Activated T-cell treated with anti-CD3 and anti-CD28 coated beads, Interleukin-2, amount 50 U/mL, for 1 hour (primary cell): Measurements from ENCODE around the gene NDFIP1.
A peak's percentile ranks its signal among the peaks of the same experiment; 100 is the strongest.
"Not testable (repeated sequence)": the region's sequence is repeated elsewhere in the genome, so short reads cannot be mapped to it uniquely, and the experiment has no call there.

Source experiments
- DNase-seq: peaks from one replicate; pipeline ENCODE4 v3.0.0-alpha.2; 2020

Gene NDFIP1, protein sequence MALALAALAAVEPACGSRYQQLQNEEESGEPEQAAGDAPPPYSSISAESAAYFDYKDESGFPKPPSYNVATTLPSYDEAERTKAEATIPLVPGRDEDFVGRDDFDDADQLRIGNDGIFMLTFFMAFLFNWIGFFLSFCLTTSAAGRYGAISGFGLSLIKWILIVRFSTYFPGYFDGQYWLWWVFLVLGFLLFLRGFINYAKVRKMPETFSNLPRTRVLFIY

DNA sequence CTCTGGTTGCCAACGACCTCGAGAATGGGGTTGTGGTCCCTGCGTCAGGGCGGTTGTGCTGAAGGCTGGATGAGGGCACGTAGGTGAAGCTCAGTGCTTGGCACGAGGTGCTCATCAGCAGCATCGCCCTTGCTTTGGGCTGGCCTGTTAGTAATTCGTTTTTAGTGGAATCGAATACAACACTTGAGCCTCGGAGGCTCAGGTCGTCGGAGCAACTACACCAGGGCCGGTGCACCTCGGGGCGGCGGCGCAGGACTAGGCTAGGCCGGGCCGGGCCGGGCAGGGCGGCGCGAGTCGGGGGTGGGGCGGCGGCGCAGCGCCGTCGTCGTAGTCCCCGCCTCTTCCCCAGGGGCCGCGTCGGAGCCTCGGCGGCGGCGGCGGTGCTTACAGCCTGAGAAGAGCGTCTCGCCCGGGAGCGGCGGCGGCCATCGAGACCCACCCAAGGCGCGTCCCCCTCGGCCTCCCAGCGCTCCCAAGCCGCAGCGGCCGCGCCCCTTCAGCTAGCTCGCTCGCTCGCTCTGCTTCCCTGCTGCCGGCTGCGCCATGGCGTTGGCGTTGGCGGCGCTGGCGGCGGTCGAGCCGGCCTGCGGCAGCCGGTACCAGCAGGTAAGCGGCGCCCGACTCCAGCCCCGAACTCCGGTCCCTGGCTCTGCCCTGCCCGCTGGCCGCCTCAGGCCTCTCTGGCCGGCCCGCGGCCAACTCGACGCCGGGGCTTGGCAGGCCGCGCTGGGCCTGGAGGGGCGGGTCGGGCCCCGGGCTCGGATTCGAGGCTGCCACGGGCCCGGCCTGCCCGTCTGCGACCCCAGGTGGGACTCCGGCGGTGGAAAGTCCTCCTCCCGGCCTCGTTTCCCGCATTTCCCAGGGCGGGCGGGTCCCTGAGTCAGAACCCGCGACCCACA, at the start of gene NDFIP1:
NDFIP1 (plus strand) TSS at position 348 of the 899 bp plus-strand sequence; CDS start at position 544, 196 bp downstream.
- peak; percentile 90 for DNase-seq

DNA sequence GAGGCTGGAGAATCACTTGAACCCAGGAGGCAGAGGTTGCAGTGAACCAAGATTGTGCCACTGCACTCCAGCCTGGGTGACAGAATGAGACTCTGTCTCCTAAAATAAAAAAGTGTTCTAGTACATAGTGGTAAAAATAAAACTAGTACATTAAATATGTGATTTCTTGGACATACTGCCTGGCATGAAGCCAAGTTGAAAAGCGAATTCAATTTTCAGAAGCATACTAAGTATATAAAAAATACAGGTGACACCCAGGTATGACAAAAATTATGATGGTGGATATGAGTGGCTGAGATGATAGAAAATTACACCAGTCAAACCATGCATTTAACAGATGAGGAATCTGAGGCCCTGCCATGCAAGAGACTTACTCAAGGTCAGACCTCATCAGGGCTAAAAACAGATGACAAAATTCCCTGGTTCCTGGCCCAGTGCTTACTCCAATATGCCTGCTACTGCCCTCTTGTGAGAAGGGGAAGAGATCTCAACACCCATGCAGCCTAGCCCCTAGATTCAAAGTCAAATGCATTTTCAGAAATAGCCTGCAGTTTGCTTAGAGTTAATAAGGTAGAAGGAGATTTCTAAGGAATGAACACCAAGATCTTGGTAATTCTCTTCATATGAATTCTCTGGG, 49.2 kb upstream of the NDFIP1 start:
- DNase-seq = no peak

DNA sequence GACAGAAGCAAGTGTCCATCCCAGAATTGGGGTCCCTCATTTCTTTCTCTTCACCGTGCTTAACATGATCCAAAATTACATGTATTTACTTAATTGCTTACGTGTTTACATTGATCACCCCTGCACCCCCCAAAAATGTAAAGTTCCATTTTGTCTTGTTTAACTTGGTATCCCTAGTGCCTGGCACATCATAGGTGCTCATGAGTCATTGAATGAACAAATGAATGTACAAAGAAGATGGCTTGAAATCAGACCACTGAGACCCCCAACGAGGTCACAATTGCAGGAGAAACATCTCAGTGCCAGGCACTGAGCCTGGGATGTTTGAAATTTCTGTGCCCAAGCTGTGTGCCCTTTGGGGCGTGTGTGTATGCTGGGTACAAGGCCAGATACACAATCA, 45.2 kb upstream of the NDFIP1 start:
- DNase-seq = no peak

DNA sequence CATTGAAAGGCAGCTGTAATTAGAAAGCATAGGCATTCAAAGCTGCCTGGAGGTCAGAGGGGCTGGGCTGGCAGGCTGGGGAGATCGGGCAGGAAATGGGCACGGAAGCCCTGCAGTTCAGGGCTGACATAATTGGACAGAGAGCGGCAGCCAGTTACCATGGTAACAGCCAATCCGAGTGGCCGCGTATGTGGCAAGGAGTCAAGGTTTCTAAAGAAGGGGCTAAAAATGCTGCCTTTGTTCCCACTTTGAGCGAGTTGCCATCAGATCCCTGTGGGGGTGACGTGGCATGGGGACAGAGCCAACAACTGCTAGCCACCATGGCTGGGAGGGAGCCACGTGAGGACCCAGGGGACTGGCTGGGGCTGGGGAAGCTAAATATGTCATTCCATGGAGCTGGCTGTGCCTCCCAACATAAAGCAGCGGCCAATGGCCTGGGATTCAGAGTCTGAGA, 44.7 kb upstream of the NDFIP1 start:
- DNase-seq = peak; percentile 29

DNA sequence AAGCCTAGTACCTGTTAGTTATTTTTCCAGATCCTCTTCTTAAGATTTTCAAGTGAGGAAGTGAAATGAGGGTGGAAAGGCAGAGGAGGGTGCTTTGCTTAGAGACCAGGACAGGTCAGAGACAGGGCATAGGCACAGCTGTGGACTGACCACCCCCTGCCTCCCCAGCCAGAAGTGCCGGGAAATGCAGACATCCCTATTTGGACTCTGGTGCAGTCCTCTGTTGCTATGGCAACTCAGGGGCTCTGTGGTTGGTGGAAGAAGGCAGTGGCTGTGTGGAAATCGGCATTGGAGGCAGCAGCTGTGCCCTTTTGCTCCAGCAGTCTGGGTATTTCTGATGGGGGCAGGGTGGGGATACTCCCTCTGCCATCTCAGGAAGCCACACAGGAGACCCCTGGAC, 43.3 kb upstream of the NDFIP1 start:
- no peak for DNase-seq

DNA sequence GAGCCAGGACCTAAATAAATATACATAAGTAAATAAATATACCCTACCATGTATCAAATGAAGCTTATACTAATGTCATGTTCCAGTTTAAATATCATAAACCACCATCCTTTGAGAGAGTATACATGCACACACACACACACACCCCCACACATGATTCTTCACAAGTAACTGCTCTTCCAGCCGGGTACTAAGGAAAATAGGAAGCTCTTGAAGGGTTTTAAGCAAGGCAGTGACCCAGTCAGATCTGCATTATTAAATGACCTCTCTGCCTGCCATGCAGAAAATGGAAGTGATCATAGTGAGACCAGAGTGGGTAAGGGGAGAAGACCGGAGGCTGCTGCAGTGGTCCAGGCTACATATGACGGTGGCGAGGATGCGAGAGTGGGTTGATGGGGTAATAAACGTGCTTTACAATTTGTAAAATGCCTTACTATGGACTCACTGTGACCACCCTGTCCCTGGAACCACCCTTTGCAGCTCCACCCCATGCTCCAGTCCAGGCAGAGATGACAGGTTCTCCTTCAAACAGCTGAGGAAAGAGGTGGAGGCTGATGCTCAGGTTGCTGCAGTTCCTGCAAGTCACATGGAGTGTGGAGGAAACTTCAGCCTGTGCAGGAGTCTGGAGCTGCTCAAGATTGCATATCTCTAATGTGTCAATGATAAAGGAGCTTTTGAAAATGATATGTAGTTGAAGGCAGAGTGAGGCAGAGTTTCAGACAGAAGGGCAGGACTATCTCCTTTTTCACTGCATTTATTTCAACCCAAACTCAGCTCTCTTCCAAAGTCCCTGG, 38.8 kb upstream of the NDFIP1 start:
- DNase-seq = no peak

DNA sequence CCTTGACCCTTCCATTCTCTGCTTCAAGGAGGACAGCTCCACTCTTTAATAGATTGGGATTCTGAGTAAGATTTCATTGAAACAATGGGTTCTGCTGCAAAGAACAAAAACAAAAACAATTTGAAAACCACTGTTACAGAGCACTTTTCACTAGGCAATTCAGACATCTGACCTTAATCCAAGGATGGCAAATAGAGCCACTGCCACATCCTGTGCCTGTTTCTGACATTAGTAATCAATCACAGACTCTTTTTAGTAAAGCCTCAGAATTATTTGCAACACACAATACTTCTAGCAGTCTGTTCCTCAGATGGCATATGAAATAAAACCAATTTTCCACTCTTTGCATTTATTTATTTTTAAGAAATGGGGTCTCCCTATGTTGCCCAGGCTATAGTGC, 37.8 kb upstream of the NDFIP1 start:
- DNase-seq = no peak

DNA sequence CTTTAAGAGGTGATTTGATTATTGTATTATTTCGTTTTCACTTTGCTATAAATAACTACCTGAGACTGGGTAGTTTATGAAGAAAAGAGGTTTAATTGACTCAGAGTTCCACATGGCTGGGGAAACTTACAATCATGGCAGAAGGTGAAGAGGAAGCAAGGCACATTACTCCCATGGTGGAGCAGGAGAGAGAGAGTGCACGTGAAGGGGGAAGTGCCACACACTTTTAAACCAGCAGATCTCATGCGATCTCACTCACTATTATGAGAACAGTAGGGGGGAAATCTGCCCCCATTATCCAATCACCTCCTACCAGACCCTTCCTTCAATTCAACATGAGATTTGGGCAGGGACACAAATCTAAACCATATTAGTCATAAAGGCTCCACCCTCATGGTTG, 36.1 kb upstream of the NDFIP1 start:
- no peak for DNase-seq

DNA sequence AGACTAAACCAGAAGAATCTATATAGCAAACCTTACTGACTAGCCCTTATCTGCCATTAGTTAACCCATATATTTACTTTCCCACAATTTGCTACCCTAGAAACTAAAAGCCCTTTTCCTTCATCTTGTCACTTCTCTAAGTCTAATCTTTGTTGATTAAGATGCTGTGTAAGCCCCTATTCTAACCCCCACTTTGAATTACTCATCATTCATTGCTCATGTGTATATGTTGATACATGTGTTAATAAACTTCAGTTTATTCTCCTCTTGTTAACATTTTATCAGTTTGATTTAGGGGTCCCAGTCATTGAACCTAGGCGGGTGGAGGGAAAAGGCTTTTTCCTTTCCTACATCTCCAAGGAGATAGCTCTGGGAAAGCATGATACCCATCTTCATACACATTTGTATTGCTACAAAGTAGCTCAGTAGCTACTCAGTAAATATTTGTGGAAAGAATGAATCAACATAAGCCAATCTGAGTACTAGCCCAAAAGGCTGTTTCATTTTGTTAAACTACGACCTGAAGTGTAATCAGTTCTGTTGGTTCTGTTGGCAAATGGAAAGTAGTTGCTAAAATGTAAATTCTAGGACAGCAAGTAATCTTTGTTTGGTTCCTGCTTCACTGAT, 35.1 kb upstream of the NDFIP1 start:
- no peak for DNase-seq

DNA sequence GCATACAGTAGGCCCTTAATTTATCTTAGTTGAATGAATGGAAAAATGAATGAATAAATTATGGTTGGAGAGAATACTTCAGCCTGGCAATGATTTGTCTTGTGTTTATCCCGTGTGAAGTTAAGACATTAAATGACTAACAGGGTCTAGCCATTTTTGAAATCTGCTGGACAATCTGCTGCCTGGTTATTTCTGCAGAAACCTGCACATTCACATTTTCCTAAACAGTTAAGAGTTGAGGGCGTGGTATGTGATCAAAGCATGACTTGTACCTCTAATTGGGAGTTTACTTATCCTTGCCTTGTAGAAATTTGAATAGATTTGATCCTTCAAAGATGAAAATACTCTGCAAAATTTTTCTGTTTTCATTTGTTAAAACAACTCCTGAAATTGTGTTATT, 34.6 kb upstream of the NDFIP1 start:
- DNase-seq = no peak

DNA sequence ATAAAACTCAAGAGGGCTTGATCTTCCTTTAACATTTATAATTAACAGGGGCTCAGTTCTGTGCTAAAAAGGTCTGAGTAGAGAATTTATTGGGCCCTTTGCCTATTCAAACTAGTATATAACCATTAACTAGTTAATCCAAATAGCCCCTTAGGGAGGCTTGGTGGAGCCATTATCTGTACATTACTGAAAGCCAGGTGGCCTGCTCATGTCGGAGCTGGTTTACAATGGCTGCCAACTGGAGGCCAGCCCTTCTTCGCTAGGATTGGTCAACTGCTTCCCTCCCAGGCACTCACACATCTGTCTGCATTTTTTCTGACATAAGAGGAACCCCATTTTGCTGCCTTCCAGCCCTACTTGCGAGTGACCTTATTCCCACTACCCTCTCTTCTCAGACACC, 30.4 kb upstream of the NDFIP1 start:
- no peak for DNase-seq

DNA sequence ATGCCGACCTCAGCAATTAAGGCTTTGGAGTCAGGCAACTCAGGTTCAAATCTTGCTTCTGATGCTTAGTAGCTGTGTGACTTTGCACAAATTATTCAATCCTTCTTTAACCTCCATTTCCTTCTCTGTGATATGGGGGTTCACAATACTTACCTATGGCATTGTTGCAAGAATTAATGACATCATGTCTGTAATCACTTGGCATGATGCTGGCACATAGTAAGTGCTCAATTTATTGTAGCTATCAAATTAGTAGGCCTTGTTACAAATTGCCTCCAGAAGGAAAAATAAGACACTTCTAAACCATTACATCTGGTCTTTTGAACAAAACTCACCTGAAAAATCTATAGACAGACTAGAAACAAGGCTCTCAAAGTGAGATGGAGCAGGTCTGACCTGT, 29.9 kb upstream of the NDFIP1 start:
- DNase-seq = no peak

DNA sequence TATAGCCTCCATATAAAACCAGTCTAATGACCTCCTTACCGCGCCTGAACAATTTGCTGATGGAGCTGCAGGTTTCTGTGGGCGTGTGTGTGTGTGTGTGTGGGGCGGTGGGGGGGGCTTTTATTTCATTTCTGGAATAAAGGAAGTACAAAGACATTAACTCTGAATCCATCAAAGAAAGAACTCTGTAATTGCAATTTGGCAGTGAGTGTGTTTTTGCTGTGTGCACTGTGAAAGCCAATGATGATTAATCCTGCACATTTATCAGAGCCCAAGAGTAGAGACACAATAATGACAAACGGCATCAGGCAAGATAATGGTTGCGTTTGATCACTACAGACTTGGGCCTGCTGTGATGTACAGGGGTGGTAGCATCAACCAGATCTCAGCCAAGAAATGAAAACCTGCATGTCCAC, 29.3 kb upstream of the NDFIP1 start:
- DNase-seq = no peak

DNA sequence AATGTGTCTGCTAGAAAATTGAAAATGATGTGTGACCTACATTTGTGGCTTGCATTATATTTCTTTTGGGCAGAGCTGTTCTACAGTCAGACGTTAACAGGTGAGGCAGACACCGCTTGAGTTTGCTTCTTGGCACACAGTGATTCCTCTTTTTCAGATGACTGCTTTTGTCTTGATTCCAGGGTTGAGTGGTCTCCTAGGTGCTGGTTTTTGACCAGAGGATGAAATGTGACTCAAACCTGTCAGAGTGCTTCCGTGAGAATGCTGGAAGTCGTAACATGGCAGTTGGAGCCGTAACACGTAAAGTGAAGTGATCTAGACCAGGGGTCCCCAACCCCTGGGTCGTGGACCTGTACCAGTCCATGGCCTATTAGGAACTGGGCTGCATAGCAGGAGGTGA, 28.3 kb upstream of the NDFIP1 start:
- no peak for DNase-seq

DNA sequence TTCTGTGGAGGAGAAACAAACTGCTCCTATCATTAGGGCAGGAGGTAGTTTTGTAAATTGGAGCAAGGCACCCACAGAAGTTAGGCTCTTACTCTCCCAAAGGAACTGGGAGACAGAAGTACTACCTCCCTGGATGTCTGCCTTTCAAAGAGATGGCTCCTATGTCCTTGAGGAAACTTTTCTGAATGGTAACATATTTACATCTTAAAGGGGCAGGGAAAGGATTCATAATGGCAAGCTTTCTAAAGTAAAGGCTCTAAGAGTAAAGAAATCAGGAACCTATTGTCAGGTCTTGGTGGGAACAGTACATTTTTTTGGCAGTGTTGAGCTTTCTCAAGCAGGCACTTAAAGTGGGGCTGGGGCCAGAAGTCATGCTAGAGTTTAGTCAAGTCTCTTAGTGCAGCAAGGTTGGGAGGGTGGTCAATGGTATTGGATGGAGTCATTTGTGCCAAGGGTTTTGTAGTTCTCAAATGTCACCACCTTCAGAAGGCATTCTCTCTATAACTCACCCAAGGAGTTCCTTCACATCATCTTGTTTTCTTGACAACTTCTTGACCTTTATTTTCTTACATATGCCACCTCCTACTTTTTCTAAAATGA, 26.3 kb upstream of the NDFIP1 start:
- no peak for DNase-seq

DNA sequence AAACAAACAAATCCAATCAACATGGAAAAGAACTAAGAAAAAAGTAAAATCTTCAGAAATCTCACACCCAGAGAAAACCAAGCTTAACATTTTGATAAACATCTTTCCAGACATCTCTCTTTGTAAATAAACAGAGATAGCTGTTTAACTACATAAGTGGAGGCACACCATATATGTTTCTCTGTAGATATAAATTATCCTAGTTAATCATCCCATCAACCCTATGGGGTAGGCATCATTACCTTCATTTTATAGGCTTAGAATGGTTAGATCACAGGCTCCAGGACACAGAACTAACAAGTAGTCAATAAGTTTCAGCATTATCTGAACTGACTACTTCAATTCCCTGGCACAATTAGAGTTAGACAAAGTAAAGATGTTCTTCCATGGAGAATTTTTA, 22.4 kb upstream of the NDFIP1 start:
- no peak for DNase-seq

DNA sequence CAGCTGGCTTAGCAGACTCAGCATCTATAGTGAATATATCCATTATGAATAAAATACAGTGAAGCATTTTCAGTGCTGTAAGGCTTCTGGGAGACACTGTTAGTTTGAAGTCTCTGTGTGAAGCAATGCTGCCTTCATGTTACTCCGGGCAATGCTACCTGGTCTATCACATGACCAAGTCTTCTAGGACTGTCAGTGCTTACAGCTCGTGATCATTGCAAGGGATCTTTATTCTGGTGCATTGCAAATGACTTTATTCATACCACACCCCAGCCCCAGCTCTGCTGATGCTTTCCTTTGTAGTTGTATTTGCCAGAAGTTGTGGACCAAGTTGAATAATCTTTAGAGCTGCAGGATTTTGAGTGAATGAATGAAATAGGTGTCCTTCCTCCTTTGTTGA, 21.9 kb upstream of the NDFIP1 start:
- no peak for DNase-seq

DNA sequence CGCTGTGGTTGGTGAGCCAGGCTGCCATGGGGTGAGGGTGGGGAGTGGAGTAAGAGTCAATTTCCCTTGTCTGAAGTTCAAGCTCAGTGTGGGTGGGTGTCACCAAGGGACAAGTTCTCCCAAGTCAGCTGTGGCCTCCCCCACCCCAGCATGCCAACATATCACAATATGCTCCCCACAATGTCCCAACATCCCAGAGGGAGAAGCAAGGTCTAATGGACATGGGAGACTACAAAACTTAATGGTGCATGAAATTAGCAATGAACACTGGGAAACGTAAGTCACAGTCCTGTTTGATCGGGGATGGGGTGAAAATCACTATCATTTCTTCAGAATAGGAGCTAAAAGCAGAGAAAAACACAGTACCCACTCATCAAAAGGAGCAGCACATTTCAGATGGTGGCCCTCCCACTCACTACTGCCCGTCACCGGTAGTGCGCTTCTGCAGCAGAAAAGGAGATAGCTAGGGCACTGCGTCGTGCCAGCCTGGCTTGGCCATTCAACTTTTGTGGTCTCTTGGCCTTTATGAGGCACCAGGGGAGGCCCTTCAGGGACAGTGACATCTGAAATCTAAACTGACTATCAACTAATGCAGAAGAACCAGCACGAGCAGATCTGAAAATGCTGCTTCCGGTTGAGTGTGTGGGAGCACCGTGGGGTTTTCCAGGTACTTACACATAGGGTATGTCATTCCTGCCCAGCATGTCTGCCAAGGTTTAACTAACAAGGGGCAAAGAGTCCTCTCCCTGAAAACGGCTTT, 20.5 kb upstream of the NDFIP1 start:
- DNase-seq = no peak

DNA sequence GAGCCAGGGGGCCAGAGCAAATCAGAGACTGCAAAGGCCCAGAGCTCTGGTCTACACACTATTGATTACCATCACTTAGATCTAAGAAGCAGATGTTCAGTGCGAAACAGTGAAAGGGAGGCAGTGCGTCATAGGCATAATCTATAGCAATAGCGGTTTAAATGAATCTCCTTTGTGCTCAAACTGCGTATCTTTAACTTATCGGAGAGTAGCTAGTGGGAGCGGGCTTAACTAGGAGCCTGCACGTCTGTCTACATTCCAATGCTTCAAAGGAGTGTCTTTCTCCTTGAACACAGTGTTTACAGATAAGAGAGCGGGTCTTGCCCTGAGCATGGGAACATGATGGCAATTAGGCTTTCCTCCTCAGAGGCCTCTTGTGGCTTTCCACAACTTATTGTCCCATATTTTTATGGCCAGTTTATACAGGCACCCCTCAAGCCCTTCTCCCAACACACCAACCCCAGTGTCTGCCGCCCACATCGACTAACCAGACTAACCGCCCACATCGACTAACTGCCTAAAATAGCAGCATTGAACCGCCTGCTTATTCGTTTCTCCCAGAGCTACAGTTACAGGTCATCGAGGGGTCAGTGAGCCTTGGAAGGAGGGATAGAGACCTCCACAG, 19.6 kb upstream of the NDFIP1 start:
- not testable (repeated sequence) for DNase-seq

DNA sequence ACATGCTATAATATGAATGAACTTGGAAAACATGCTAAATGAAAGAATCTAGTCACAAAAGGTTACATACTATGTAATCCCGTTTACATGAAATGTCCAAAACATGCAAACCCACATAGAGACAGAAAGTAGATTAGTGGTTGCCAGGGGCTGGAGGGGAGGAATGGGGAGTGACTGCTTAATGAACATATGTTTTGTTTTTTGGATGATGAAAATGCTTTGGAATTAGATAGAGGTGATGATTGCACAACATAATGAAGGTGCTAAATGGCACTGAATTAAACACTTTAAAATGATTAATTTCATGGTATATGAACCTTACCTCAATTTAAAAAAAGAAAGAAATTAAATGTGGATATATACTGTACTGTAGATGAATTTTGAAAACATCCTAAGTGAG, 17.6 kb upstream of the NDFIP1 start:
- no peak for DNase-seq

DNA sequence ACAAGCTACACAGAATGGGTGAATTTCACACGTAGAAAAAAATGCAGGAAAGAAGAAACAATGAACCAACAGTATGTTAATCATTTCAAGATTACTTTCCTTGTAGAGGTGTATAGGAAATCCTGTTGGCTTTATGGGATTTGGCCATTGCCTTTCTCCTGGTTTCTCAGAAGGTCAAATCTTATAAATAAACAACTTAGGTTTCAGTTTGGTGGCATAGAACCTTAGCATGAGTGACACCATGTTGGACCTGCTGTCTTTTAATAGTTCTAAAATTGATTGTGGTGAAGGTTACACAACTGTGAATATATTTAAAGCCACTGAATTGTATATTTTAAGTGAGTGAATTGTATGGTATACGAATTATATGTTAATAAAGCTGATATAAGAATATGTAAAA, 16.7 kb upstream of the NDFIP1 start:
- DNase-seq = no peak
